ENCODE results near the gene USP34. TPM values are rescaled to one million over a fixed set of nuclear protein-coding genes. Genes with fewer than 3 reads are reported as not detected.
"Not testable (repeated sequence)": the region's sequence is repeated elsewhere in the genome, so short reads cannot be mapped to it uniquely, and the experiment has no call there.

Gene USP34
- total and polyA plus RNA-seq, 2 experiments from 2014 or later = 36.8 to 125 TPM

GRCh38 chr2:61456746-61457420, 14.0 kb downstream of the USP34 start:
- no peak overlapping the region for H3K27ac ChIP-seq
- no peak for DNase-seq (ENCODE audit: low spot score)
- no peak for TF ChIP-seq EZH2 (IDR thresholded peaks at IDR 0.05; ENCODE audit: borderline replicate concordance)
- TF ChIP-seq EZH2phosphoT487 (IDR thresholded peaks at IDR 0.05; ENCODE audit: low read depth, severe bottlenecking, unreplicated experiment) = no peak
- no peak for TF ChIP-seq CTCF (IDR thresholded peaks at IDR 0.05; ENCODE audit: poor library complexity)
- H3K4me3 ChIP-seq = no peak overlapping the region
- WGBS (ENCODE audit: low lambda C conversion rate, missing lambda C conversion rate) = 92% methylated on average over 6 of the region's 6 CpGs
- H3K36me3 ChIP-seq (replicated peaks; ENCODE audit: insufficient read depth, low read depth) = no peaks in the 10 kb centered on the region
- peaks cover 99% of the 10 kb centered on the region for H3K79me2 ChIP-seq
- no peaks in the 10 kb centered on the region for H3K9me3 ChIP-seq (ENCODE audit: low read depth)
- no peaks in the 10 kb centered on the region for H3K27me3 ChIP-seq
- no peaks in the 10 kb centered on the region for H3K9me2 ChIP-seq (replicated peaks; ENCODE audit: insufficient read depth)
- H3K4me2 ChIP-seq = no peak overlapping the region
- H4K20me1 ChIP-seq (ENCODE audit: insufficient read depth, poor library complexity, severe bottlenecking) = peaks cover 81% of the 10 kb centered on the region
- H3K4me1 ChIP-seq (ENCODE audit: insufficient read depth) = peaks cover 7% of the 10 kb centered on the region
- no peak overlapping the region for H2AFZ ChIP-seq

- Histone ChIP-seq H3K9me3 (ENCODE audit: low read depth) (no peaks in the 10 kb centered on the region), H3K79me2 (peaks cover 98% of the 10 kb centered on the region), H3K27me3 (no peaks in the 10 kb centered on the region), H3K27ac (no peak overlapping the region), H3K9me2 (replicated peaks; ENCODE audit: insufficient read depth) (no peaks in the 10 kb centered on the region), H3K36me3 (replicated peaks; ENCODE audit: insufficient read depth, low read depth) (no peaks in the 10 kb centered on the region), H4K20me1 (ENCODE audit: insufficient read depth, poor library complexity, severe bottlenecking) (peaks cover 76% of the 10 kb centered on the region), H3K4me2 (no peak overlapping the region), H3K4me1 (ENCODE audit: insufficient read depth) (peaks cover 7% of the 10 kb centered on the region), H3K4me3 (no peak overlapping the region), H2AFZ (no peak overlapping the region)
- WGBS (ENCODE audit: low lambda C conversion rate, missing lambda C conversion rate) = 89% methylated on average over 5 of the region's 5 CpGs
- TF ChIP-seq CTCF (IDR thresholded peaks at IDR 0.05; ENCODE audit: poor library complexity) (no peak), EZH2phosphoT487 (IDR thresholded peaks at IDR 0.05; ENCODE audit: low read depth, severe bottlenecking, unreplicated experiment) (no peak), EZH2 (IDR thresholded peaks at IDR 0.05; ENCODE audit: borderline replicate concordance) (no peak)
- DNase-seq (ENCODE audit: low spot score) = no peak
These were observed 14.7 kb downstream of the USP34 start for GRCh38 chr2:61456070-61456745.

- whole genome bisulfite sequencing (ENCODE audit: low lambda C conversion rate, missing lambda C conversion rate) = 95% methylated on average over 8 of the region's 8 CpGs
- H3K27me3 ChIP-seq = not testable (repeated sequence)
These were observed 15.9 kb downstream of the USP34 start for GRCh38 chr2:61454972-61455371.

GRCh38 chr2:61454383-61454782, 16.5 kb downstream of the USP34 start:
- TF ChIP-seq EZH2phosphoT487 (IDR thresholded peaks at IDR 0.05; ENCODE audit: low read depth, severe bottlenecking, unreplicated experiment) (no peak), EZH2 (IDR thresholded peaks at IDR 0.05; ENCODE audit: borderline replicate concordance) (no peak), CTCF (IDR thresholded peaks at IDR 0.05; ENCODE audit: poor library complexity) (no peak)
- H3K4me1 ChIP-seq (ENCODE audit: insufficient read depth) = peaks cover 7% of the 10 kb centered on the region
- peaks cover 77% of the 10 kb centered on the region for H4K20me1 ChIP-seq (ENCODE audit: insufficient read depth, poor library complexity, severe bottlenecking)

More at GRCh38 chr2:61454972-61455371, 15.9 kb downstream of the USP34 start:
- not testable (repeated sequence) for H3K9me3 ChIP-seq (ENCODE audit: low read depth); H3K4me1 ChIP-seq (ENCODE audit: insufficient read depth); H3K4me3 ChIP-seq; DNase-seq (ENCODE audit: low spot score); H2AFZ ChIP-seq; H3K4me2 ChIP-seq; H3K27ac ChIP-seq; H3K9me2 ChIP-seq (replicated peaks; ENCODE audit: insufficient read depth); H3K36me3 ChIP-seq (replicated peaks; ENCODE audit: insufficient read depth, low read depth)
- peaks cover 98% of the 10 kb centered on the region for H3K79me2 ChIP-seq
- peaks cover 77% of the 10 kb centered on the region for H4K20me1 ChIP-seq (ENCODE audit: insufficient read depth, poor library complexity, severe bottlenecking)

More at GRCh38 chr2:61454383-61454782, 16.5 kb downstream of the USP34 start:
- Histone ChIP-seq H3K4me3 (no peak overlapping the region), H3K79me2 (peaks cover 98% of the 10 kb centered on the region), H2AFZ (no peak overlapping the region), H3K9me3 (ENCODE audit: low read depth) (no peaks in the 10 kb centered on the region), H3K4me2 (no peak overlapping the region), H3K36me3 (replicated peaks; ENCODE audit: insufficient read depth, low read depth) (no peaks in the 10 kb centered on the region), H3K9me2 (replicated peaks; ENCODE audit: insufficient read depth) (no peaks in the 10 kb centered on the region), H3K27me3 (no peaks in the 10 kb centered on the region), H3K27ac (no peak overlapping the region)
- 97% methylated on average over 5 of the region's 5 CpGs for WGBS (ENCODE audit: low lambda C conversion rate, missing lambda C conversion rate)
- no peak for DNase-seq (ENCODE audit: low spot score)

Data from hepatocyte (in vitro differentiated cells).